ENCODE results near the gene FEV.

FEV gene

DNA sequence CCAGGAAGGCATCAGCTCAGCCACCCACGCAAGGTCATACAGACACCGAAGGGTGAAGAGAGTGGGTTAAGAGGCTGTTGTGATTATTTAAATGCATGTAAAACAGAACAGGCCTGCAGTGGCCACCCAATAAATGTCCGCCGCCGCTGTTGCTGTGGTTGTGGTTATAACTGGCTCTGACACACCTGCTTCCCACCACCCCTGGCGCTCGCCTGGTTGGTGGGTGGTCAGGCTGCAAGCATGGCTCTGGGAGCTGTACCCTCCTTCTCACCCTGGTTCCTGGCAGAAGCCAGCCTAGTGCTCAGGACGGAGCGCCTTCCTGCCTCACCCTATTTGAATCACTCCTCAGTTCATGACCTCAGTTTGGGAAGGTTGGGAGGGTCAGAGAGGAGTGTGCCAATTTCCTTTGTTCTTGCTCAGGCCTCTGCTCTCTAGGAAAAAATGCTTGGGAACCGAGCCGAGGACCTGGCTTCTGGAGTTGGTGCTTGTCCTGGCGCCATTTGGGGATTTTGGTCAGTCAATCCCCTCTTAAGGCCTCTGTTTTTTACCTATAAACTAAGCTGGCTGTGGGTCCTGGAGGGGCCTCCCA is 13.5 kb upstream of the FEV start:
- TF ChIP-seq, protein P1, sequence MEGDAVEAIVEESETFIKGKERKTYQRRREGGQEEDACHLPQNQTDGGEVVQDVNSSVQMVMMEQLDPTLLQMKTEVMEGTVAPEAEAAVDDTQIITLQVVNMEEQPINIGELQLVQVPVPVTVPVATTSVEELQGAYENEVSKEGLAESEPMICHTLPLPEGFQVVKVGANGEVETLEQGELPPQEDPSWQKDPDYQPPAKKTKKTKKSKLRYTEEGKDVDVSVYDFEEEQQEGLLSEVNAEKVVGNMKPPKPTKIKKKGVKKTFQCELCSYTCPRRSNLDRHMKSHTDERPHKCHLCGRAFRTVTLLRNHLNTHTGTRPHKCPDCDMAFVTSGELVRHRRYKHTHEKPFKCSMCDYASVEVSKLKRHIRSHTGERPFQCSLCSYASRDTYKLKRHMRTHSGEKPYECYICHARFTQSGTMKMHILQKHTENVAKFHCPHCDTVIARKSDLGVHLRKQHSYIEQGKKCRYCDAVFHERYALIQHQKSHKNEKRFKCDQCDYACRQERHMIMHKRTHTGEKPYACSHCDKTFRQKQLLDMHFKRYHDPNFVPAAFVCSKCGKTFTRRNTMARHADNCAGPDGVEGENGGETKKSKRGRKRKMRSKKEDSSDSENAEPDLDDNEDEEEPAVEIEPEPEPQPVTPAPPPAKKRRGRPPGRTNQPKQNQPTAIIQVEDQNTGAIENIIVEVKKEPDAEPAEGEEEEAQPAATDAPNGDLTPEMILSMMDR (conservative IDR thresholded peaks at IDR 0.05; ENCODE audit: low read depth, low read length) = no peak
- no peak for DNase-seq (ENCODE audit: low read depth)
- H3K4me3 ChIP-seq (ENCODE audit: low read length) = no peak overlapping the region

DNA sequence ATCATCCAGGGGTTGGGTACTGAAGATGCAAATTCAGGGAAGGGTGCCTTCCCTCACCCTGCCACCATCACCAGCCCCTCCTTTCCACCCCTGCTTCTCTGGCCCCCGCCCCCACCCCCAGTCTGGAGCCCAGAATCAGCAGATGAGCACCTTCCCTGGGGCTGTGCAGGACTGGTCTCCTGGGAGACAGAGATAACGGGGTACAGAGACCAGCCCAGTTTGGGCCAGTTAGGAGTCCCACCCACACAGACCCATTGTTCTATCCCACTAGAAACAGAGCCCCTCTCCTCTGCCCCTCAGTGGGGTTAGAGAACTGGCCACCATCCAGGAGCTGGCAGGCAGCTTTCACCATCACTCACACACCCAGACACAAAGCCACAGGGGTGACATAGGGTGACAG is 12.7 kb upstream of the FEV start:
- H3K4me3 ChIP-seq (ENCODE audit: low read length) = no peak overlapping the region
- DNase-seq (ENCODE audit: low read depth) = no peak
- TF ChIP-seq, protein P1 (conservative IDR thresholded peaks at IDR 0.05; ENCODE audit: low read depth, low read length) = no peak

DNA sequence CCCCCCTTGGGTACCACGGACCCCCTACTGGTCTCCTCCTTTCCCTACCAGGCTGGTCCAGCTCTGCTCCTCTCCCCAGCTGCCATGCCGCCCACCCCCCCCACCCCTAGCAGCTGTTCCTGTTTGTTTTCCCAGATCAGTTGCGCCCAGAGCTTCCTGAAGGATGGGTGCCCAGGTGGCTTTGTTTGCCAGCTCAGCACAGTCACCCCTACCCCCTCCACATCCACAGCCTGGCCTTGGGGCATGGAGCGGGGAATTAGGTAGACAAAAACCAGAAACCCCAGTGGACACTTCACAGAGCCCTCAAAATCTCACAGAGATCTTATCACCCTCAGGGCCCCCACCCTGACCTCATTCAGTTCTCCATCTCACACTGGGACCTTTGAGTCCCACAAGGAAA is 12.0 kb upstream of the FEV start:
- H3K4me3 ChIP-seq (ENCODE audit: low read length) = no peak overlapping the region
- DNase-seq (ENCODE audit: low read depth) = no peak
- TF ChIP-seq, protein P1 (conservative IDR thresholded peaks at IDR 0.05; ENCODE audit: low read depth, low read length) = no peak

DNA sequence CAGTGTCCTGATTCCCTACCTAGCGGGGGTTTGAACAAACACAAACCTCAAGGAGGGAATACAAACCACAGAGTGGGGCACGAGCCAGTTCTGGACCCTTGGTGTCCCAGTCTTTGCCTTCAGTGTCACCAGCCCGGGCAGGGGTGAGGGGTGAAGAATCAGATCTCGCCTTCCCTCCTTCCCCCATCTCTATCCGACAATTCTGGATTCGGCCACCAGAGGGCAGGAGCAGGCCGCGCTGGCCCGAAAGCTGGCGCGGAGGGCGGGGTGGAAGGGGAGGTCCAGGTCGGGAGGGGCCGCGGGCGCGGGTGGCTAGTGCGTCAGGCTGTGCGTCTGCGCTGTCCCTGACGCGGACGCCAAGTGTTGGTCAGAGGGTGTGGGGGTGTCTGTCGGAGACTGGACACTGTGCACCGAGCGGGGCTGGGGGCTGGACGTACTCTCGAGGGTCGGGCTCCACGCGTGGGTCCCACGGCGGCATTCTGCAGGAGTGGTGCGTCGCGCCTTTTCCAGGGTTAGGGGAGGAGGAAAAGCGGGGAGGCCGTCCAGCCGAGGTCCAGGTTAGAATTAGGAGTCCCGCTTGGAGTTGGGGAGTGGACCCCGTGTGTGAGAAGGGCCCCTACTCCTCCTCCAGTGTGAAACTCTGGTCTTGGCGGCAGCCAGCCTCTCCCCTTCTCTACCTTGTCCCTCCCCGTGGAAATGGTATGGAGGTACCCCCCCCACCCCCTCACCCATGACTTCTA is 11.2 kb upstream of the FEV start:
- peak; percentile 21 for DNase-seq (ENCODE audit: low read depth)
- TF ChIP-seq, protein P1 (conservative IDR thresholded peaks at IDR 0.05; ENCODE audit: low read depth, low read length) = peak; percentile 85
- H3K4me3 ChIP-seq (ENCODE audit: low read length) = peak overlapping the region; percentile 23

DNA sequence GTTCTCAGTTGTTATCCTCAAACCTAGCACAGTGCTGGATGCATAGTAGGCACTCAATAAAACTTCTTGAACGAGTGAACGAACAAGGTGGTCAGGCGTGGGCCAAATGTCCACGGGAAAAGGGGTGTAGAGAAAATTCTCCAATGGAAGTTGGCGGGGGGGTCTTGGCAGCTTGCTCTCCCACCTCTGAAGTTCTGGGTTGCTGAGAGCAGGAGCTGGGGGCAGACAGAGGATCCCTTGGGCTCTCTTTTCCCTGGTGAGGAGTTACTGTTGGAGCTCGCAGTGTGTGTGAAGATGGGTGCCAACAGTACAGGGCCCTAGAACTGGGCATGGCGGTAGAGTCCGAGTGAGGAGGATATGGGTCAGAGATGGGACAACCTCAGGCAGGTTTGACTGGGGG is 10.6 kb upstream of the FEV start:
- no peak overlapping the region for H3K4me3 ChIP-seq (ENCODE audit: low read length)
- DNase-seq (ENCODE audit: low read depth) = no peak
- TF ChIP-seq, protein P1 (conservative IDR thresholded peaks at IDR 0.05; ENCODE audit: low read depth, low read length) = no peak

DNA sequence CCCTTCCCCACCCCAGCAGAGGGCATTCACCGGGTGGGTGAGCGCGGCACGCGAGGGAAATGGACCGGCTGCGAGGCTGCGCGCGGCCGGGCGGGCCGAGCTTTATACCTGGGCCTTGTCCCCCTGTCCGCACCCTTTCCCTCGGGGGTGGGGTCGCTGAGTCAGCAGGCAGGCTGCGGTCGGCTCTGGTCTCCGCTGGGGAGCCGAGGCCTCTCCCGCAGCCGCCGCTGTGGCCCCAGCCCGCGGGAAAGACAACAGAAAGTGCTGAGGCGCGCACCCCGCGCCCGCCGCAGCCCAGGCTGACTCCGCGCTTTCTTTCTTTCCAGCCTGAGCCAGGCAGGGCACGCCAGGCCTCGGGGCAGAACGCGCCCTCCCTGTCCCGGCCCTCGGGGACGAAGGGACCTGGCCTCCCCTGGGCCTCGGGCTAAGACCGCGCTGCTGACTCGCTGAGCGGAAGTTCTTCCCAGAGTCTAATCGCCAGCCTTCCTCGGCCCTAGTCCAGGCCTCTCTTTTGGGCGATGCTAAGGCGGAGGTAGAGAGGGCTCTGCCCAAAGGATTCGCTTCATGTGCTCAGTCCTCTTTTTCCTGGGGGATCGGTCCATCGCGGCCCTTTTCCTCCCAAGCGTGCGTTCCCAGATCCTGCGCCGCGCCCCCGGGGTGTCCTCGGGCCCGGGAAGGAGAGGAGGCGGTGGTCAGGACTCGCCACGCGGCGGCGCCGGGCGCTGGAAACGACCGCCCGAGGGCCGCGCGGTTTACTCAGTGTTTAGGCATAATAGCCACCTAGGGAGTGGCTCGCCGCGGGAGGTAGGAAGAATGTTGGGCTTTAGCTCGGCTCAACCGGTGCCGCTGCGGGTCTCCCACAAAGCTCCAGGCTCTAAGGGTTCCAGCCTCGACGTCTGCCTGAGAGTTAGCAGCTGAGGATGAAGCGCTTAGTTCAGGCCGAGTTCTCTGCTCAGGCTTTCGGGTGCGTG is 8.6 kb upstream of the FEV start, which contains the start of gene CRYBA2:
CRYBA2 (minus strand) TSS at position 78 of the 971 bp plus-strand sequence. CDS start 246 bp downstream, outside the sequence.
- no peak for DNase-seq (ENCODE audit: low read depth)
- TF ChIP-seq, protein P1 (conservative IDR thresholded peaks at IDR 0.05; ENCODE audit: low read depth, low read length) = no peak

More for the DNA sequence above, 8.6 kb upstream of the FEV start, which contains the start of gene CRYBA2:
- H3K4me3 ChIP-seq (ENCODE audit: low read length) = no peak within 1 kb of the TSS

All from retinal pigment epithelial cell (primary cell).